Esophagus squamous epithelium (tissue), 5 donors: ENCODE measurements around the gene KRTAP10-9. TPM values are rescaled to one million over a fixed set of nuclear protein-coding genes. Genes with fewer than 3 reads are reported as not detected.
A peak's percentile ranks its signal among the peaks of the same experiment; 100 is the strongest.

Experiments
- DNase-seq: peaks from one replicate; lab custom pipeline; 2025; lab: John Stamatoyannopoulos, UW
- H3K27ac ChIP-seq, 4 donors: fragments of 200-600 bp; sonication (generic); one replicate each; pipeline ENCODE4 v1.5.1; 2016 to 2019; ENCODE audit warnings: mild to moderate bottlenecking in 1 of 4
- H3K27me3 ChIP-seq, 4 donors: fragments of 200-600 bp; sonication (generic); 1 replicate in 3 of 4; 2 replicates in 1 of 4; pipeline versions ENCODE4 v1.5.1 to v1.6.0; 2017 to 2021; ENCODE audit warnings: antibody characterized with exemption in 1 of 4
- H3K36me3 ChIP-seq, 3 donors: fragments of 200-600 bp; sonication (generic); one replicate each; pipeline ENCODE4 v1.5.1; 2016 to 2019
- H3K4me1 ChIP-seq, 3 donors: fragments of 200-600 bp; sonication (generic); one replicate each; pipeline ENCODE4 v1.5.1; 2017 to 2019
- H3K4me3 ChIP-seq, 4 donors: fragments of 200-600 bp; sonication (generic); 1 replicate in 3 of 4; 2 replicates in 1 of 4; pipeline ENCODE4 v1.5.1; 2016 to 2019; ENCODE audit warnings: mild to moderate bottlenecking in 2 of 4, moderate library complexity in 1 of 4
- H3K9me3 ChIP-seq, 3 donors: fragments of 200-600 bp; sonication (generic); one replicate each; pipeline ENCODE4 v1.5.1; 2016 to 2019
- CTCF ChIP-seq, 6 experiments: fragments of 450-650 bp in 4 of 6; fragments of 200-600 bp in 2 of 6; sonication (generic) in 2 of 6; IDR thresholded peaks; one replicate each; pipeline ENCODE4 v1.5.1; 2016 to 2019; ENCODE audit warnings: antibody characterized with exemption in 6 of 6, mild to moderate bottlenecking in 4 of 6, moderate library complexity in 4 of 6
- POLR2A ChIP-seq, 4 donors: fragments of 450-650 bp; IDR thresholded peaks; one replicate each; pipeline ENCODE4 v1.6.1; 2017; ENCODE audit warnings: antibody characterized with exemption in 4 of 4, mild to moderate bottlenecking in 4 of 4, moderate library complexity in 3 of 4
- WGBS, 2 donors: methylation state at CpG; one replicate each; pipeline ENCODE4 v1.1.5; 2018; 5-methylcytosine and 5-hydroxymethylcytosine counted together
- intact Hi-C: fragments of 100-400 bp; cut with DNase I; formaldehyde crosslinking; loops from one replicate; pipeline ENCODE4 v1.15.0; 2022
- total RNA-seq, 4 donors: library from RNA; depleted of rRNA; stranded (reverse); fragments of >200 nt; gene quantifications; one replicate each; pipeline ENCODE4 v1.1.0, GENCODE V29; 2016
- donor health status: DM: yes; HTN: yes; CAD: no.

KRTAP10-9 gene
- total RNA-seq, 4 donors from 2014 or later, result not detected

- intact Hi-C loops, result no loop called here
- Histone ChIP-seq H3K4me1 (peaks cover 0 to 15% (median 0%) of the 10 kb centered on the region in 3 donors), H3K27me3 (peaks cover 0 to 66% (median 0%) of the 10 kb centered on the region in 4 donors), H3K9me3 (no peaks in the 10 kb centered on the region), H3K36me3 (no peaks in the 10 kb centered on the region), H3K4me3 (peak within 1 kb of the TSS in 1 of 4 donors; percentile 7), H3K27ac (no peak within 1 kb of the TSS)
- no peak for TF ChIP-seq CTCF (IDR thresholded peaks at IDR 0.05)
- no peak for TF ChIP-seq POLR2A (IDR thresholded peaks at IDR 0.05)
- 49 to 66% methylated on average over 14 to 16 of the region's 33 CpGs for WGBS, 2 donors
- no peak for DNase-seq
Measured at GRCh38 chr21:44592446-44593311, 34.2 kb upstream of the KRTAP10-9 start, which contains the start of gene KRTAP10-6. TSS of gene KRTAP10-6 (minus strand) at chr21:44592505. CDS start at chr21:44592484, 21 bp downstream.

GRCh38 chr21:44593598-44594405 is 33.1 kb upstream of the KRTAP10-9 start:
- Histone ChIP-seq H3K27ac (no peak overlapping the region), H3K4me1 (peaks cover 0 to 15% (median 0%) of the 10 kb centered on the region in 3 donors), H3K36me3 (no peaks in the 10 kb centered on the region), H3K4me3 (no peak overlapping the region), H3K27me3 (peaks cover 0 to 71% (median 0%) of the 10 kb centered on the region in 4 donors), H3K9me3 (no peaks in the 10 kb centered on the region)
- TF ChIP-seq CTCF (IDR thresholded peaks at IDR 0.05), result no peak
- no peak for TF ChIP-seq POLR2A (IDR thresholded peaks at IDR 0.05)
- WGBS, 2 donors, result 61 to 62% methylated on average over 12 to 18 of the region's 20 CpGs
- intact Hi-C loops, result no loop called here
- no peak for DNase-seq

- Histone ChIP-seq H3K4me1 (peaks cover 0 to 15% (median 0%) of the 10 kb centered on the region in 3 donors), H3K27me3 (peaks cover 0 to 71% (median 0%) of the 10 kb centered on the region in 4 donors), H3K36me3 (no peaks in the 10 kb centered on the region), H3K9me3 (no peaks in the 10 kb centered on the region), H3K4me3 (no peak overlapping the region), H3K27ac (no peak overlapping the region)
- WGBS, 2 donors, result 74% methylated on average over 11 to 12 of the region's 12 CpGs
- no peak for DNase-seq
- no peak for TF ChIP-seq POLR2A (IDR thresholded peaks at IDR 0.05)
- TF ChIP-seq CTCF (IDR thresholded peaks at IDR 0.05), result no peak
- intact Hi-C loops, result no loop called here
Measured at GRCh38 chr21:44594406-44594916, 32.4 kb upstream of the KRTAP10-9 start.

- H3K27me3 ChIP-seq, result peaks cover 0 to 71% (median 0%) of the 10 kb centered on the region in 4 donors
- TF ChIP-seq POLR2A (IDR thresholded peaks at IDR 0.05) (no peak), CTCF (IDR thresholded peaks at IDR 0.05) (no peak)
- intact Hi-C loops, result no loop called here
- H3K4me3 ChIP-seq, result no peak overlapping the region
- DNase-seq, result no peak
- H3K27ac ChIP-seq, result no peak overlapping the region
- no peaks in the 10 kb centered on the region for H3K9me3 ChIP-seq
- peaks cover 0 to 15% (median 0%) of the 10 kb centered on the region in 3 donors for H3K4me1 ChIP-seq
- H3K36me3 ChIP-seq, result no peaks in the 10 kb centered on the region
- 62 to 66% methylated on average over 6 of the region's 6 CpGs for WGBS, 2 donors
Measured at GRCh38 chr21:44595524-44595923, 31.4 kb upstream of the KRTAP10-9 start.
